H9 (cell line): ENCODE results near the gene COTL1. TPM values are rescaled to one million over a fixed set of nuclear protein-coding genes. Genes with fewer than 3 reads are reported as not detected.

ENCODE experiments used
- DNase-seq: peaks from one replicate; pipeline ENCODE4 v3.0.0-alpha.2; 2017
- H2AFZ ChIP-seq: one replicate; pipeline ENCODE4 v1.6.1; 2013; ENCODE audit warnings: mild to moderate bottlenecking, low read length, control low read depth, moderate library complexity
- H2AK5ac ChIP-seq: 2 replicates; pipeline ENCODE4 v1.6.1; 2013; ENCODE audit warnings: low read length, control low read depth, mixed read lengths; ENCODE audit not compliant: insufficient read length
- H2BK120ac ChIP-seq: one replicate; pipeline ENCODE4 v1.6.1; 2013; ENCODE audit warnings: low read depth, mild to moderate bottlenecking, low read length, control low read depth, inconsistent platforms; ENCODE audit not compliant: poor library complexity, severe bottlenecking
- H2BK12ac ChIP-seq: 2 replicates; pipeline ENCODE4 v1.6.1; 2013; ENCODE audit warnings: low read length, control low read depth, mixed read lengths, low read depth; ENCODE audit not compliant: insufficient read length
- H2BK15ac ChIP-seq: 2 replicates; pipeline ENCODE4 v1.6.1; 2013; ENCODE audit warnings: low read depth, low read length, control low read depth
- H2BK20ac ChIP-seq: one replicate; pipeline ENCODE4 v1.6.1; 2013; ENCODE audit warnings: low read depth, mild to moderate bottlenecking, low read length, control low read depth, inconsistent platforms; ENCODE audit not compliant: poor library complexity, severe bottlenecking
- H2BK5ac ChIP-seq: 2 replicates; pipeline ENCODE4 v1.6.1; 2013; ENCODE audit warnings: low read length, control low read depth, mixed read lengths; ENCODE audit not compliant: insufficient read length
- H3K14ac ChIP-seq: 2 replicates; pipeline ENCODE4 v1.6.1; 2013; ENCODE audit warnings: low read length, control low read depth; ENCODE audit not compliant: insufficient read depth
- H3K18ac ChIP-seq: 2 replicates; pipeline ENCODE4 v1.6.1; 2013; ENCODE audit warnings: low read depth, mild to moderate bottlenecking, mixed read lengths, low read length, control low read depth; ENCODE audit not compliant: insufficient read length
- H3K23ac ChIP-seq: 2 replicates; pipeline ENCODE4 v1.6.1; 2013; ENCODE audit warnings: low read length, control low read depth, mixed read lengths, low read depth; ENCODE audit not compliant: insufficient read length
- H3K23me2 ChIP-seq: 2 replicates; pipeline ENCODE4 v1.6.1; 2013; ENCODE audit warnings: low read depth, mild to moderate bottlenecking, mixed read lengths, low read length, control low read depth; ENCODE audit not compliant: insufficient read length, poor library complexity, severe bottlenecking
- H3K27ac ChIP-seq: 2 replicates; pipeline ENCODE4 v1.5.1; 2013; ENCODE audit warnings: low read length, control low read depth, mixed read lengths, low read depth; ENCODE audit not compliant: insufficient read length
- H3K27me3 ChIP-seq: 2 replicates; pipeline ENCODE4 v1.6.1; 2013; ENCODE audit warnings: low read length, control low read depth, inconsistent platforms; ENCODE audit not compliant: insufficient read depth
- H3K4ac ChIP-seq: 2 replicates; pipeline ENCODE4 v1.6.1; 2013; ENCODE audit warnings: low read depth, mild to moderate bottlenecking, control low read depth, inconsistent platforms, low read length, moderate library complexity
- H3K4me1 ChIP-seq: 2 replicates; pipeline ENCODE4 v1.6.1; 2013; ENCODE audit warnings: low read length, control low read depth, inconsistent platforms; ENCODE audit not compliant: insufficient read depth
- H3K4me2 ChIP-seq: 2 replicates; pipeline ENCODE4 v1.6.1; 2013; ENCODE audit warnings: low read length, control low read depth, mixed read lengths; ENCODE audit not compliant: insufficient read length, insufficient read depth
- H3K56ac ChIP-seq: 2 replicates; pipeline ENCODE4 v1.6.1; 2013; ENCODE audit warnings: low read depth, mild to moderate bottlenecking, mixed read lengths, low read length, control low read depth; ENCODE audit not compliant: insufficient read length
- H3K79me1 ChIP-seq: 2 replicates; pipeline ENCODE4 v1.6.1; 2013; ENCODE audit warnings: low read depth, mild to moderate bottlenecking, moderate library complexity, low read length, control low read depth, inconsistent platforms; ENCODE audit not compliant: insufficient read depth, poor library complexity, severe bottlenecking
- H3K79me2 ChIP-seq: 2 replicates; pipeline ENCODE4 v1.6.1; 2013; ENCODE audit warnings: low read length, control low read depth, inconsistent platforms; ENCODE audit not compliant: insufficient read depth
- H3K9ac ChIP-seq: 2 replicates; pipeline ENCODE4 v1.6.1; 2013; ENCODE audit warnings: low read length, control low read depth, mixed read lengths; ENCODE audit not compliant: insufficient read length; ENCODE audit errors: extremely low read depth
- H3K9me3 ChIP-seq: one replicate; pipeline ENCODE4 v1.6.1; 2013; ENCODE audit warnings: low read depth, low read length, inconsistent platforms; ENCODE audit not compliant: control insufficient read depth
- H3T11ph ChIP-seq: one replicate; pipeline ENCODE4 v1.6.1; 2013; ENCODE audit warnings: mild to moderate bottlenecking, low read length, control low read depth, inconsistent platforms
- H4K20me1 ChIP-seq: one replicate; pipeline ENCODE4 v1.6.1; 2013; ENCODE audit not compliant: control insufficient read depth, insufficient read length, insufficient read depth
- H4K5ac ChIP-seq: 2 replicates; pipeline ENCODE4 v1.6.1; 2013; ENCODE audit warnings: low read depth, mild to moderate bottlenecking, mixed read lengths, low read length, control low read depth; ENCODE audit not compliant: insufficient read length
- H4K8ac ChIP-seq: replicated peaks from 2 replicates; pipeline ENCODE4 v1.6.1; 2013; ENCODE audit warnings: low read length, control low read depth, mixed read lengths, low read depth; ENCODE audit not compliant: insufficient read length
- H4K91ac ChIP-seq: 2 replicates; pipeline ENCODE4 v1.6.1; 2013; ENCODE audit warnings: low read depth, mild to moderate bottlenecking, moderate library complexity, mixed read lengths, low read length, control low read depth; ENCODE audit not compliant: insufficient read length
- H3K27ac Mint-ChIP-seq, 3 experiments: 2 replicates in 2 of 3; 3 replicates in 1 of 3; pipeline ENCODE4 v1.8.0; 2020 to 2021; ENCODE audit warnings: mixed read lengths in 3 of 3, mild to moderate bottlenecking in 1 of 3, moderate library complexity in 1 of 3
- H3K27me3 Mint-ChIP-seq: 2 replicates; pipeline ENCODE4 v1.8.0; 2021; ENCODE audit warnings: low read depth, mild to moderate bottlenecking, moderate library complexity, mixed read lengths
- H3K36me3 Mint-ChIP-seq, 3 experiments: 2 replicates in 2 of 3; 3 replicates in 1 of 3; pipeline ENCODE4 v1.8.0; 2020 to 2021; ENCODE audit warnings: low read depth in 3 of 3, mixed read lengths in 3 of 3; ENCODE audit not compliant: insufficient read depth in 1 of 3
- H3K4me1 Mint-ChIP-seq, 2 experiments: 2 replicates each; pipeline ENCODE4 v1.8.0; 2020; ENCODE audit warnings: mixed read lengths in 2 of 2
- H3K4me3 Mint-ChIP-seq, 2 experiments: 2 replicates in 1 of 2; 3 replicates in 1 of 2; pipeline ENCODE4 v1.8.0; 2020 to 2021; ENCODE audit warnings: mild to moderate bottlenecking in 2 of 2, mixed read lengths in 2 of 2, moderate library complexity in 1 of 2
- H3K9me3 Mint-ChIP-seq, 2 experiments: 2 replicates in 1 of 2; 3 replicates in 1 of 2; pipeline ENCODE4 v1.8.0; 2020; ENCODE audit warnings: mild to moderate bottlenecking in 2 of 2, mixed read lengths in 2 of 2, moderate library complexity in 1 of 2
- CTCF ChIP-seq: fragments of 200-600 bp; sonication (generic); conservative IDR thresholded peaks from 3 replicates; pipeline ENCODE4 v1.8.0; 2021; ENCODE audit warnings: antibody characterized with exemption, mild to moderate bottlenecking
- WGBS: extraction: QIAGEN DNeasy Blood & Tissue Kit; methylation state at CpG from one replicate; pipeline ENCODE4 v1.1.7; 2013; ENCODE audit warnings: missing lambda C conversion rate, low lambda C conversion rate, mixed read lengths; ENCODE audit not compliant: insufficient read length; ENCODE audit errors: extremely low coverage; 5-methylcytosine and 5-hydroxymethylcytosine counted together
- total RNA-seq: library from RNA; stranded (reverse); gene quantifications from 2 replicates; pipeline ENCODE4 v1.2.1, GENCODE V29; 2021

Gene COTL1
- total RNA-seq, 1 experiment from 2014 or later, result 81.4 TPM

GRCh38 chr16:84643180-84643583, 25.3 kb upstream of the COTL1 start:
- H3K79me1 ChIP-seq, result no peaks in the 10 kb centered on the region
- no peak overlapping the region for H4K8ac ChIP-seq
- no peak overlapping the region for H4K5ac ChIP-seq
- H4K91ac ChIP-seq, result no peak overlapping the region
- no peaks in the 10 kb centered on the region for H3K23me2 ChIP-seq
- DNase-seq, result no peak
- no peaks in the 10 kb centered on the region for H3K27me3 ChIP-seq
- no peak overlapping the region for H2BK12ac ChIP-seq
- H2AK5ac ChIP-seq, result no peak overlapping the region
- Mint-ChIP-seq H3K27me3 (peaks cover 23% of the 10 kb centered on the region), H3K9me3 (peaks cover 0 to 2% of the 10 kb centered on the region in 2 experiments; a peak in 2 of 5 replicates), H3K4me1 (peaks cover 13 to 19% of the 10 kb centered on the region in 2 experiments), H3K36me3 (peaks cover 0 to 2% (median 0%) of the 10 kb centered on the region in 3 experiments; a peak in 2 of 7 replicates), H3K4me3 (no peak overlapping the region), H3K27ac (no peak overlapping the region)
- no peak overlapping the region for H2BK15ac ChIP-seq
- no peak overlapping the region for H3K27ac ChIP-seq
- no peak overlapping the region for H3K14ac ChIP-seq
- H3K56ac ChIP-seq, result no peak overlapping the region
- no peak overlapping the region for H2BK120ac ChIP-seq
- no peak overlapping the region for H2BK5ac ChIP-seq
- WGBS, result no CpG with 5 or more reads among the region's 8 CpGs
- TF ChIP-seq CTCF, result no peak
- H4K20me1 ChIP-seq, result no peaks in the 10 kb centered on the region
- H3K23ac ChIP-seq, result no peak overlapping the region
- H2BK20ac ChIP-seq, result no peak overlapping the region
- H3K9ac ChIP-seq, result no peak overlapping the region
- no peak overlapping the region for H2AFZ ChIP-seq
- H3K4me2 ChIP-seq, result no peak overlapping the region
- H3K79me2 ChIP-seq, result no peaks in the 10 kb centered on the region
- no peak overlapping the region for H3T11ph ChIP-seq
- H3K4ac ChIP-seq, result no peak overlapping the region
- H3K18ac ChIP-seq, result no peak overlapping the region
- H3K4me1 ChIP-seq, result no peaks in the 10 kb centered on the region; the same call in 1 of the 2 replicates
- H3K9me3 ChIP-seq, result no peaks in the 10 kb centered on the region
